Measurements from ENCODE around the gene RCAN2.

RCAN2 gene

DNA sequence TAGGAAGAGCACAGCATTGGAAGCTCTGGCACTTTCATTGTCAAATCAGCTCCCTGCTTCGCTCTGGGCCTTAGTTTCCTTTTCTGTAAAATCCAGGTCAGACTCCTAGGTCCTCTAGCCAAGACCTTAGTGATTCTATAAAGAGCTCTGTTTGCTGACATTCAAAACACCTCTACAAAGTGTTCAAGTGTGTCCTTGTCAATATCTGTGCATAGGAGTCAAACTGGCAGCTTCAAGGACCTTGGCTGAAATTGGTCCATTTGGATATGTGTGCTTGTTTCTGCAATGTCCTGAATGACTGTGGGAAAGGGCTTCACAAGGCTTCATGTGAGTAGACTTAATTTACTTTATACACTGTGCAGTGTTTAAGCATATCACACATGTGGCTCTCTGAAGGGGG is 246.6 kb downstream of the RCAN2 start:
- DNase-seq: no peak

DNA sequence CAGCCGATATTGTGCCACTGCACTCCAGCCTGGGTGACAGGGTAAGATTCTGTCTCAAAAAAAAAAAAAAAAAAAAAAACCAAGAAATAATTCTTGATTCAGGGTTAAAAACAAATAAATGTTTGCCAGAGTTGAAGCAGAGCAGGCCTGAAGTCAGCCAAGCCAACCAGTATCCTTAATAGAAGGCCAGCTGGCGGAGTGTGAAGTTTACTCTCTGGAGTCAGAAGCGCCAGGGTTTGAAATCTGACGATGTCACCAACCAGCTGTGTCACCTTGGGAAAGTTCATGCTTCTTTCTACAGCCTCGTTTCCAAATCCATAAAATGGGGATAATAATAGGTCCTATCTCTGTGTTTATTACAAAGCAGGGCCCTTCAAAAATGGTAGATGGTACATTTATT is 247.5 kb downstream of the RCAN2 start:
- DNase-seq: no peak

DNA sequence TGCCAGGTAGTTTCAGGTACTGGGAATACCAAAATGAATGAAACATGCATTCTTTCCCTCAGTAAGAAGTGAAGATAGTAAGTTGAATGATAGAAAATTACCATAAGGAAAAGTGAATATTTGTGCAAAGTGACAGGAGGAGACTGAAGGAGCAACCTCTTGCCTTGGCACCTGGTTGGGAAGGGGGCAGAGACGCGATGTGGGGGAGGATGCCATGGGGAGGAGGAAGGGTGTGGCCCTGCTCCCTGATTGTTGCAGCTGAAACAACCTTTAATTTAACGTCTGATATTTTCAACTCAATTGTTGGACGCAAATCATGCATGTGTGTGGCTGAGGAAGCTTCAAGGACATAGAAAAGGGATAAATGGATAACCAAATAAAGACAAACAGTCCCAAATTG is 248.3 kb downstream of the RCAN2 start:
- no peak for DNase-seq

DNA sequence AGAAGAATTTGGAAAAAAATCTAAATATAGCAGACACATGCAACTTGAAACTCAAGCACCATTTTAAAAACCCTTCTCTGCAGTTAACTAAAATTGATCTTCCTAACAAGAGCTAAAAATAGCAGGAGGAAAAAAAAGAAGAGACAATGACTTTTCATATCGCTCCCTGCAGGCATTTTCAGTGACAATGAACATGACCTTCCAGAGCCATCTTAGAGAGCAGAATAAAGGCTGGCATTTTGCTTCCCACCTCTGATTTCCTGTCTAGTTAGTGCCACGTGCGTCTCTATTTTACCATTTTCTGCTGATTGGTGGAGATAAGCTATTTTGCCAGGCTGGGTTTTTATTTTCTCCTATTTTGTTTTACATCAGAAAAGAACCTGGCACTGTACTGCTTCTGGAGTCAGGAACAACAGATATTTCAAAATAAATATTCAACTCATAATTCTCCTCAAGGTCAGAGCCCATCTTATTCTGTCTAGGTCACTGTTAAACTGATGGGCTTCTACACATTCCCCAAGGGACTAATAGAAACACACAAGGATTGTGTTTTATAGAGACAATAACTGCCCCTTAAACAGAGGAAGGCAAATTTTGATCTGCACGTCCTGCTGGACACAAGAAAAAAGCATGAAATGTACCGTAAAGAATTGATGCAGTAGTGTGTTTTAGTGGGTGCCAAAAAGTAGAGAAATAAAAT is 250.2 kb downstream of the RCAN2 start:
- no peak for DNase-seq

GRCh38 chr6:46236752-46237151 is 254.5 kb downstream of the RCAN2 start:
- no peak for DNase-seq

- DNase-seq: no peak
These were observed 256.0 kb downstream of the RCAN2 start for GRCh38 chr6:46235242-46235641.

DNA sequence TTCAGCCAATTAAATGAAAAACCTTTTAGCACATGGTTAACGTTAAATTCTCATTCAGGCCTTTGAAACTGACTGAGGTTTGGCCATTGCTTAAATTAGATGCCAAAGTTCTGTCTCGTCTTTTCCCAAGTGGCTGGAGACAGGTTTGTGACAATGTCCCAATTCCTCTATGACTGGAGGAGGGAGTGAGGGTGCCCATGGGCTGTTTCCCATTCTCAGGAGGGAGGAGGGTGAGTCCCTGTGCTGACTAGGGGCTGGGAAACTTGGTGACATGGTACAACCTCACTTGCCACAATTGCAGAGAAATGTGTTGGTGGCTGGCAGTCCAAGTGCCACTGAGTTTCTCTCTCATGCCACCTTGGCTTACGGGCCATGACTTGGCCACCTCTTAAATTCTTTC is 256.5 kb downstream of the RCAN2 start:
- no peak for DNase-seq

DNA sequence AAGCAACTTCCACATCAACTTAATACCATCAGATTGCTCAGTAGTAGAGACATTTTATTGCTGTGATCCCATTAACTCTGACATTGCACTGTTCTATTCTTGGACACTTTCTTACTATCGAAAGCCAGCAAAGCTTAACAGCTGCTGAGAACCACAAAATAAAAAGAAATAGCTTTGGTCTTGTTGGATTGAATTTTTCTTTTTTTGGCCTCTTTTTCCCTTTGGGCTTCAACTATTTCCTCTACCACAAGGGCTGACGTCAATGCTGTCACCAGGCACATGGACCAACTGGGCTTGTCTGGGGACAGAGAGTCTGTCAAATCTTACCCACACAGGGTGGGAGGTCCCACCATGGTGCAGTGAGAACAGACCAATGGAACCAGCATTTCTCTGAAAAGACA is 257.1 kb downstream of the RCAN2 start:
- DNase-seq: no peak

- no peak for DNase-seq
These were observed 258.1 kb downstream of the RCAN2 start for GRCh38 chr6:46233129-46233528.

DNA sequence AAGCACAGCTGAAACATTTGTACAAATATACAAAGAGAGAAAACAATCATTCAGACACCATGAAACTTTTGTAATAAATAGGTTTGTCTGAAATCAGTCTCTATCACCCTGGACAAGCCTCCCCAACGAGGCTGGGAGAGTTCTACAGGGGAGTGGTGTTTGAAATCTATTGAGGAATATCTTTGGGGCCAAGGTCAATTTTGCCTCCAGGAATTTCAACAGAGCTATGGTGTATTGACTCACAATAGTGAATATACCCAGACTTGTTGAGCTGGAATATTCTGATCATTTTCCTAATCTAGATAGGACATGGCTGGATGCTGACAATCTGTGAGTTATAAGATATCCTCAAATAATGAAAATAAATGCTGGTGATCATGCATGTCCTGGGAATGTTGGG is 269.0 kb downstream of the RCAN2 start:
- no peak for DNase-seq

GRCh38 chr6:46221222-46221793 is 269.9 kb downstream of the RCAN2 start:
- DNase-seq: peak; percentile 44

- DNase-seq: no peak
These were observed 270.7 kb downstream of the RCAN2 start for GRCh38 chr6:46220352-46221221.

- no peak for DNase-seq
These were observed 271.6 kb downstream of the RCAN2 start for GRCh38 chr6:46219661-46220060.

- no peak for DNase-seq
These were observed 272.8 kb downstream of the RCAN2 start for GRCh38 chr6:46218457-46218856.

- DNase-seq: no peak
These were observed 273.5 kb downstream of the RCAN2 start for GRCh38 chr6:46217671-46218131.

GRCh38 chr6:46216879-46217278 is 274.4 kb downstream of the RCAN2 start:
- DNase-seq: no peak

- no peak for DNase-seq
These were observed 275.5 kb downstream of the RCAN2 start for GRCh38 chr6:46215777-46216176.

DNA sequence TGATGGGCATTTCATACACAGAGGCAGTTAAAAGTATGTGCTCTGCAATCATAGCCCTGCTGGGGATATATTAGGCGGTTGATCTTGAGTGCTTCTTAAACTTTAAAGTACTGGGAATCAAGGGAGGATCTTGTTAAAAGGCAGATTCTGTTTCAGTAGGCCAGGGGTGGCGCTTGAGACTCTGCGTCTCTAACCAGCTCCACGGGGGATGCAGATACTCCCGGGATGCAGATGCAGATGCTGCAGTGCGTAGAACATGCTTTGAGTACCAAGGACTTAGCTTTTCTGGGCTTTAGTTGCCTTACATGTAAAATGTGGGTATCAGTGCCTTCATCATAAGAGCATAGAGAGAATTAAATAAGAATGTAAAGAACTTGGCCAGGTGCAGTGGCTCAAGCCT is 276.0 kb downstream of the RCAN2 start:
- no peak for DNase-seq

- no peak for DNase-seq
These were observed 279.3 kb downstream of the RCAN2 start for GRCh38 chr6:46211917-46212316.

- DNase-seq: no peak
These were observed 281.0 kb downstream of the RCAN2 start for GRCh38 chr6:46210294-46210693.

DNA sequence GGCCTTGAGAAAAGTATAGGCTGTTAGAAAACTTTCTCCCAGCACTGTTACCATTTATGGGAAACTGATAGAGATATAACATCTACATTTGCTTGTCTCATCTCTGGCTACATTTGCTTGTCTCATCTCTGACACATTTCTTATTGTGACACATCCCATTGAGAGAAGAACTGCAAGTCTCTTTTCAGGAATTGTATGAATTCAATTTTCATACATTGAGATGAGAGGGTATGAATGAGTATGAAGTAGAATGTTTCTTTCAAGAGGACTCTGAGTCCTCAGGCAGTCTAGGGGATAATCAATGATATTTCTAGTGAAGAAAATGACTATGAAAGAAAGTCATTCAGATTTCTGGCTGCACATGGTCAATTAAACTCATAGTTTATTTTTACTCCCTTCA is 282.9 kb downstream of the RCAN2 start:
- DNase-seq: no peak

DNA sequence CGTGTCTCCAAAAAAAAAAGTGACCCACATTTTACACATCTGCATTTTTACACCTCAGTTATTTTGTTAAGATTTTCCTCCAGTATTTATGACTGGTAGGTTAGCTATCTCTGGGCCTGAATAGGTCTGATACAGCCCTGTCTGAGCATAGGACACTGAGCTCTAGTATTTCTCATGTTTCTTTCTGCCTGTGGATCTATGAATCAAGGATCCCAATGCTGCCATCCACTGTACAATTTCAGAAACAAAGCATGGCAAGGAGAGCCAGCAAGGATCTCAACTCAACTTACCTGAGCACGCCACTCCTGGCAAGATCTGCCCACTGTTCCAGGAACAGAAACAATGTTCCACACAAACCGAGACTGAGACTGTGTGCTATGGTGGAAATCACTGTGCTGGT is 284.1 kb downstream of the RCAN2 start:
- no peak for DNase-seq

DNA sequence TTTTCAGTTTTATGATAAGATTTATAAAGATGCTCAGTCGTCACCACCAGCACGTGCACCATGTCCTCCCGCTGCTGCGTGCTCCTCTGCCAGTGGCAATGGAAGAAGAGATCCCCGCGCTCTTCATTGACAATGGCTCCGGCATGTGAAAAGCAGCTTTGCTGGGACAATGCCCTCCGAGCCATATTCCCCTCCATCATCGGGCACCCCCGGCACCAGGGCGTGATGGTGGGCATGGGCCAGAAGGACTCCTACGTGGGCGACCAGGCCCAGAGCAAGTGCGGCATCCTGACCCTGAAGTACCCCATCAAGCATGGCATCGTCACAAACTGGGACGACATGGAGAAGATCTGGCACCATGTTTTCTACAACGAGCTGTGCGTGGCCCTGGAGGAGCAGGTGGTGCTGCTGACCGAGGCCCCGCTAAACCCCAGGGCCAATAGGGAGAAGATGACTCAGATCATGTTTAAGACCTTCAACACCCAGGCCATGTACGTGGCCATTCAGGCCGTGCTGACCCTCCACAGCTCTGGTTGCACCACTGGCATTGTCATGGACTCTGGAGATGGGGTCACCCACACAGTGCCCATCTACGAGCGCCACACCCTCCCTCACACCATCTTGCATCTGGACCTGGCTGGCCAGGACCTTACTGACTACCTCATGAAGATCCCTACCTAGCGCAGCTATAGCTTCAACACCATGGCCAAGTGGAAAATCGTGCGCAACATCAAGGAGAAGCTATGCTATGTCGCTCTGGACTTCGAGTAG is 286.2 kb downstream of the RCAN2 start:
- no peak for DNase-seq
